GM18867 (cell line): Measurements from ENCODE around the gene ATP1B3.
"Not testable (repeated sequence)": the region's sequence is repeated elsewhere in the genome, so short reads cannot be mapped to it uniquely, and the experiment has no call there.

Experiments used
- ATAC-seq: cut with Tn5 transposase; IDR thresholded peaks from one replicate; pipeline ENCODE4 v1.9.1; 2021; ENCODE audit warnings: mild to moderate bottlenecking, moderate library complexity; ENCODE audit not compliant: unreplicated experiment

The ATP1B3 gene

DNA sequence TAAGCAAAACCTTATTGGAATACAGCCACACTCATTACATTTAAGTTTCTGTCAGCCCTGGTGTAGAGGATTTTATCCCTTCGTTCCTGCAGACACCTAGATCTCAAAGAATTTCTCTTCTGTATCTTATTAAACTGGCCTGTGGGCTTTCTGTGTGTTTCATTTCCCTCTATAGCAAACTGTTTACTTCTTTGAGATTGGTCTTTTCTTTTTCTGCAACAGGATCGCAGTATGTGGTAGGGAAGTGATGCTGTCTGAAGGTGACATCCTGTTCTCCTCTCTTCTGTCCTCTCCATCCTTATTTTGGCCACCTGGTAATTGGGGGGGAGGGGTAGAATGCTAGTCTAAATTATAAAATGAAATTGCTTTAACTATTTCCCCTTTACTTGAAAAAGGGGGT lies 25.5 kb downstream of the ATP1B3 start:
- ATAC-seq: no peak

DNA sequence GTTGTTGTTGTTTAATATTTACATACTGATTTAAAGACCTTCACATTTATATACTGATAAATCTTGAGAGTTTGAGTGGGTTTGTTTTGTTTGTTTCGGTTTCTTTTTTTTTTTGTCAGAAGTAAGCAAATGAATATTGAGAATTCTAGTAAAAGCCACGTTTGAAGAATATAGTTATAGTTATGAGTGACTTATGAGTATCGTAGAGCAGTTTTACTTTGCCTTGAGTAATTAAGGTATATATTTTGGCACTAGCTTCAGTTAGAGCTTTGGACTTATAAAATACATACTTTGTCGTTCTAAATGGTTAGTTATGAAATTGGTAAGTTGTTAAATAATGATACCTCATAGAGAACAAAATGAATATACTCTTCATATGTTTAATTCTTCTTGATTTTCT lies 27.8 kb downstream of the ATP1B3 start:
- ATAC-seq: no peak

DNA sequence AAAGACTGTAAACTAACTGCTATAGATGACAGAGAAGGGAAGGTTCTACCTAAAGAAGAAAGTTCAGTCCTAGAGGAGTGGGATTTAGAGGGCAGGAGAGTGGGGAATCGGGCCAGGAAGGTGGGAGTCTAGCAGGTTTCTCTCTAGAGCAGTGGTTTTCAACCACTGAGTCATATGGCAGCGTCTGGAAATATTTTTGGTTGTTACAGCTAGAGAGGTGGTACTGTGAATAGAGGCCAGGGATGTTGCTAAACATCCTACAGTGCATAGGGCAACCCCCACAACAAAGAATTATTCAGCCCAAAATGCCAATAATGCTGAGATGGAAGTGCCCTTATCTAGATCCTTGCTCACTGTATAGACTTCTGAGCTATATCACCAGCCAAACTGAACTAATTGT lies 28.7 kb downstream of the ATP1B3 start:
- no peak for ATAC-seq

DNA sequence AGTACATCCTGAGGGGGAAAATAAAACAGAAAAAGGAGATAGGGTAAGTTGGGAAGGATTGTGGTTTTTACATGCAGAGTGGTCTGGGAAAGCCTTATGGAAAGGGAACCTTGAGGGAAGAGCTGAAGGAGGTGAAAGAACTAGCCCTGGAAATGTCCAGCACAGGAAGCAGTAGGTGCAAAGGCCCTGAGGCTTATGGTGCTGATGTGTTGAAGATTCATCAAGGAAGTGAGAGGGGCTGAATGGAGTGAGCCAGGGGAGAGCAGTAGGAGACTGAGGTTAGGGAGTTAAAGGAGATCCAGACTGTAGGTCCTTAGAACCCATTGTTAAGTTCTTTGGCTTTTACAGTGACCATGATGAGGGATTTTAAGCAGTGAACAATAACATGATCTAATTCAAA lies 33.0 kb downstream of the ATP1B3 start:
- no peak for ATAC-seq

- ATAC-seq: not testable (repeated sequence)
Observed at GRCh38 chr3:141909986-141910385, 33.5 kb downstream of the ATP1B3 start.

- peak; percentile 60 for ATAC-seq
Observed at GRCh38 chr3:141913150-141913811, 36.8 kb downstream of the ATP1B3 start.

GRCh38 chr3:141914311-141914710 lies 37.9 kb downstream of the ATP1B3 start:
- no peak for ATAC-seq

DNA sequence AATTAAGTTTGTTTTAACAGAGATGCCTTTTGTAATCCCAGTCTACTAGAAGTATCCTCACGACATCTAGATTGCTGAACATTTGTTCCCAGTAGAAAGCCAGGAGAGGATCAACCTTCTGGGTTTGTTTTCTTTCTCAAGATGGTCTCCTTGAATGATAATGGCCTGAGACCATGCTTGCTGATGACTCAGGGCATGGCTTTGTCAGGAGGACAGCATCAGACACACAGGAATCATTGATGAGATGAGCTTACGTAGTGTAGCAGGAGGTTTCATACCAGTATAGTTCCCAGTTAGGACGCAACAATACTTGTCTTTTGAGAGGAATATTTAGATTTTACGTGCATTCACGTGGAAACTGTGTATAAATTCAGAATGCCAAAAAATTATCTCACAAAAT lies 38.6 kb downstream of the ATP1B3 start:
- ATAC-seq: no peak

DNA sequence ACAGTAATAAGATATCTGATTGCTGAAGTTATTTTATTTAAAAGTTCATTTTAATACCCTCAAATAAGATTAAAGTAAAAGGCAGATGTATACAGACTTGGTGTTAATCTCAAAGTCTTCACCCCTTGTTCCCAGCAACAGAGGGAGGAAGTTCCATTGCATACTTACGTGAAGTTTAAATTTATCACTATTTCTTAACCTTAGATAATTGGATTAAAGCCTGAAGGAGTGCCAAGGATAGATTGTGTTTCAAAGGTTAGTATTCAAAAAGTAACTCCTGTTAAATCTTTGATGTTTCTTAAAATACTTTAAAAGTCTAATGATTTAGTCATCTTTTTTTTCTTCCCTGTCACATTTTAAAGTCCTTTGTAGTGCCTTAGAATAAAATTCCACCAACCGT lies 39.3 kb downstream of the ATP1B3 start:
- ATAC-seq: no peak

- no peak for ATAC-seq
Observed at GRCh38 chr3:141920701-141921100, 44.3 kb downstream of the ATP1B3 start.

DNA sequence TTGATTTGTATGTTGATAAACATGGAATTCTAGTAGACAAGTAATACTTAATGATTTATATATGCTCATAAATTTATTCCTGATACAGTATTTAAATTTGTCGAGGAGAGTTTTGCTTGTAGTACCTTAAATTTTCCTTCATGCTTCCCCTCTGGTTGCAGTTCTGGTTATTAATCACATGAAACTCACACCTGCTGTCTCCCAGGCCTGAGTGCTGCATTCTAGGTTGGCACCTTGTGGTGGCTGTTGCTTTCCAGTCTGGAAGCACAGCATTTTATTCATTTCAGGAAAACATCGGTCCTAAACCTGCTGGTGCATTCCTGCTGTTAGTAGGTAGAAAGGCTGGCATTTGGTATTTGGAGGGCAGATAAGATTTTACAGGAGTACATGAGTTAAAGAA lies 44.9 kb downstream of the ATP1B3 start:
- peak; percentile 57 for ATAC-seq

- ATAC-seq: not testable (repeated sequence)
Observed at GRCh38 chr3:141925677-141926076, 49.2 kb downstream of the ATP1B3 start.

DNA sequence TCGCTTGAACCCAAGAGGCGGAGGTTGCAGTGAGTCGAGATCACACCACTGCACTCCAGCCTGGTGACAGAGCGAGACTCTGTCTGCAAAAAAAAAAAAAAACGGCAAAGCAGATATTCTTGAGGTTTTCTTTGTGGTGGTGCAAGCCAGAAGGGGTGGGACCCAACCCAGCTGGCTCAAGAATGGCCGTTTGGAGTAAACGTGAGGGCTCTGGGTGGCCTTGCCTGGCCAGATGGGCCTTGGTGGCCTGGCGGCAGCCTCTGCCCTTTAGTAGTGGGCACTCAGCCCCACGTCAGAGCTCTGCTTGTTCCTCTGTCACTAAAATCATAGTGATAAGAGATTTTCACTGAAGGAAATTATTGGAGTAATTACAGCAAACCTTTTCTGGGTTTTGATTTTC lies 50.5 kb downstream of the ATP1B3 start:
- ATAC-seq: no peak

DNA sequence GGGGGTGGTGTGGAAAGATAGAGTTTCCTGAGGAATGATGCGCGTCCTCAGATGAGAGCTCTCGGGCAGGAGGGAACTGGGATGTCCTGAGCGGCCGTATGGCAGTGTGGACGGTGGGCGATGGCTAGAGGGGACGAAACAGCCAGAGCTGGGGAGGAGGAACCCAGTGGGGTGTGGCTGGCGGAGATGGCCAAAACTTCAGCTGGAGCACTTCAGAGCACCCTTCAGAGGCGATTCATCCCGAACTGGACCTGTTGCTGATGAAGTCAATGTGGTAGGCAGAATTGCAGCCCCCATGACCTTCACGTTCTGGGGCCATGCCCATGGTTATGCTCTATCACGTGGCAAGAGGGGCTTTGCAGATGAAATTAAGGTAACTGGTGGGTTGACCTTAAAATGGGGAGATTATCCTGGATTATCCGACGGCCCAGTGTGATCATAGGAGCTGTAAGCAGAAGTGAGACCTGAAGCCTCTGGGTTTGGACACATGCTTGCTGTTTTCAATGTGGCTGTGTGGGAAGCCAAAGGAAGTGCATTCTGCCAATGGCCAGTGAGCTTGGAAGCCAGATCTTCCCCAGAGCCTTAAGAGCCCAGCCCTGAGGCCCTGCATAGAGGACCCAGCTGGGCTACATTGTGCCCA lies 52.3 kb downstream of the ATP1B3 start:
- ATAC-seq: no peak

DNA sequence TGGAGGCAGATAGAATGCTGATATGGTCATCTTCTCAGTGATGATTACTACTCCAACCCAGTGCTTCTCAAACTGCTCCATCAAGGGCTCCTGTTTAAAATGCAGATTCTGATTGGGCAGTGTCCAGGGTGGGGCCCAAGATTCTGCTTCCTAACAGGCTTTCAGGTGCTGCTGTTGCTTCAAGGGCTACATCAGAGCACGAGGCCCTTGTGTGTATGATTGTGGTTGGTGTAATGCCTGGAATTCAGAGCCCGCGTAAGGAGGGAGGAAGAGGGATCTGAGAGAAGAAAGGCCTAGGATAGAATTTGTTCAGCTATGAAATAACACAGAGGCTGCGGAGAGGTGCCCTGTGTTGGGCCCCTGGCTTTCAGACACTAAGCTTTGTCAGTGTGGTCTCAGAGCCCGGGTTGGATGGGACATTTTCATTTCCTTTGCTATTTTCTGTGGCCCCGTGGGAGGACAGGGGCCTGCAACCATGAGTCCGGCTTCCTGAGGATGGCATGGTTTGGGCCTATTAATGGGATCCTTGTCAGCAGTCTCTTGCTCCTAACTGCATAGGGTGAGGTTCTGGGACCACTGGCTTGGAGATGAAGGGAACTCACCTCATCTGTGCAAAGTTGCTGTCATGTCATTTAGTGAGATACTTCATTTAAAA lies 53.0 kb downstream of the ATP1B3 start:
- no peak for ATAC-seq

DNA sequence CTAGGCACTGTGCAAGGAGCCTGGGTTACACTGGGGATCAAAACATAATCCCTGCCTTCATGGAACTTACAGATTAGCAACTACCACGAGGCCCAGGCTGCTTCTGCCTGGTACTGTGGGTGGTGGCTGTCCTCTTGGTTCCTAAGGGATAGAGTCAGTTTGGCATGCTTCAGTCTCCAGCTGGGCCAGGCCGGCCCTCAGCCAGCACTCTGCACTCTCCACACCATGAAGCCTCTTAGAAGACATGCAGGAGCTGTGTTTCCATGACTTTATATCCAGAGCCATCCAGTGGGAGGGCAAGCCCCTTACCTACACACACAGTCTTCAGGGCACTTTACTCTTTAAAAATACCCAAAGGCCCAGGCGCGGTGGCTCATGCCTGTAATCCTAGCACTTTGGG lies 54.4 kb downstream of the ATP1B3 start:
- no peak for ATAC-seq

DNA sequence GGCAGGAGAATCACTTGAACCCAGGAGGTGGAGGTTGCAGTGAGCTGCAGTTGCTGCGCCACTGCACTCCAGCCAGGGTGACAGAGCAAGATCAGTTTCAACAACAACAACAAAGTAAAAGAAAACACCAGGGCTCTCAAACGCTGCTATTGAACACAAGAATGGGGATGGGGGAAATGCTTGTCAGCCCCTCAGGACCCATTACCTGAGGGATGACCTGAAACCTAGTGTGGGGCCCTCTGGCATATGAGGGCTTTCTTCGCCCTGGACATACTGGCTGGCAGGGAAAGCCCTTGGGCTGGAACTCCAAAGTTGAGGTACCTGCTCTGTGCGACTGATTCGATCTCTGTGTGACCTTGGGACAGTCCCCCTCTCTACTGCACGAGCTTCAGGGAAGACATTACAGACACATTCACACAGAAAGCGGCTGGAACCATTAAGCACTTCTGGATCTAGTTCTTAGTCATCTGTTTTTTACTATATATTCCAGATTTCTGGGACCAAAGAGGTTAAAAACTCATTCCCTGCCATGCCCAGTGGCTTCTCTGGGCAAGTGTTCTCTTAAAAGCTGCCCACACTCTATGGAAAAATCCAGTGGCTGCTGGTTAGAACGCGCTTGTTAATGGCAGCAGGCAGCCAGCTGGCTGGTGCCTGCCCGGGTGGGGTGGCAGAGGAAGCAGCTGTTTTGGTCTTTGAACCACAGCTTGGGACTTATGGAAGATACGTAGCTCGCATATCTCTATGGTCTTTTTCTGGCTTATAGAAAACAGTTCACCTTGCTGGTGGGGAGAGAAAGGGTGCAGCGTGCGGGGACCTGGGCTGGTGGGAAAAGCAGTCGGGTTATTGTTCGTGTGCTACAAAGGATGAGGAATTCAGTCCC lies 57.2 kb downstream of the ATP1B3 start:
- ATAC-seq: no peak

DNA sequence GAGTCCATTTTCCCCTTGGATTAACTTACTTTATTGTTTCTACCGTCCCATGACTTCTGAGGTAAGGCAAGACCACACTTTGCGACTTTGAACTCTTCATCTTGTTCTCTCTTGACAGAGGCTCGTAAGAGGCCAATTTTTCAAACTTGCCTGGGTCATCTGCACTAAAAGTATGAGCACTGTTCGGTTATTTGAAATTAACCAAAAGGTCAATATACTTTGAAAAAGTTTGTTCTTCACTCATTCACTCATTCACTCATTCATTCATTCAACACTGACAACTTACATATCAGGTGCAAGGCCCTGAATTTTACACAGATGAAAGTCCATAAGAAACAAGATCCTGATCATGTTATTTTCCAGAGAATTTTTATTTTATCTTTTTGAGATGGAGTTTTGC lies 57.9 kb downstream of the ATP1B3 start:
- ATAC-seq: no peak

GRCh38 chr3:141938011-141938500 lies 61.6 kb downstream of the ATP1B3 start:
- no peak for ATAC-seq

DNA sequence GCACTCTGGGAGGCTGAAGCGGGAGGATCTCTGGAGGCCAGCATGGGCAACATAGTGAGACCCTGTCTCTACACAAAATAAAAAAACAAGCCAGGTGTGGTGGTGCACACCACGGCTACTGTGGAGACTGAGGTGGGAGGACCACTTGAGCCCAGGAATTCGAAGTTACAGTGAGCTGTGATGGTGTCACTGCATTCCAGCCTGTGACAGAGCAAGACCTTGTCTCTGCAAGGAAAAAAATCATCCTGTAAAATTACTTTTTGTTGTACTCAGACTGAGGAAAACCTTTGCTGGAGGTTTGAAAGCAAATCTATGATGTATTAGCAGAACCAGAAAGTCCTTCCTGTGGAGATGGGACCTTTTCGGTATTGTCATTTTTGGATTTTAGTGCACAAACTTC lies 63.3 kb downstream of the ATP1B3 start:
- ATAC-seq: no peak

- ATAC-seq: no peak
Observed at GRCh38 chr3:141940194-141940776, 63.8 kb downstream of the ATP1B3 start.
